ENCODE results near the gene ZDHHC11.
"Not testable (repeated sequence)": the region's sequence is repeated elsewhere in the genome, so short reads cannot be mapped to it uniquely, and the experiment has no call there.

Gene ZDHHC11

GRCh38 chr5:850511-851006 is at the start of gene ZDHHC11:
Gene ZDHHC11 (minus strand): TSS chr5:850986. CDS start chr5:850602, 384 bp downstream.
- no peak for DNase-seq

GRCh38 chr5:893711-894110 is 42.9 kb upstream of the ZDHHC11 start:
- no peak for DNase-seq

- DNase-seq, result no peak
These were observed 42.3 kb upstream of the ZDHHC11 start for GRCh38 chr5:893137-893506.

- DNase-seq, result peak; percentile 88
These were observed 41.8 kb upstream of the ZDHHC11 start, which contains the start of the genes BRD9 and TRIP13 for GRCh38 chr5:892394-893136. Gene BRD9 (minus strand): TSS chr5:892801. CDS start chr5:892657, 144 bp downstream. Gene TRIP13 (plus strand): TSS chr5:892884. CDS start chr5:892999, 115 bp downstream.

GRCh38 chr5:891837-892393 is 41.1 kb upstream of the ZDHHC11 start:
- no peak for DNase-seq

- no peak for DNase-seq
These were observed 40.5 kb upstream of the ZDHHC11 start for GRCh38 chr5:891117-891836.

- DNase-seq, result no peak
These were observed 38.4 kb upstream of the ZDHHC11 start for GRCh38 chr5:889075-889710.

GRCh38 chr5:888638-889035 is 37.9 kb upstream of the ZDHHC11 start:
- no peak for DNase-seq

GRCh38 chr5:887947-888637 is 37.3 kb upstream of the ZDHHC11 start:
- DNase-seq, result no peak

GRCh38 chr5:886716-887325 is 36.0 kb upstream of the ZDHHC11 start:
- no peak for DNase-seq

- no peak for DNase-seq
These were observed 35.2 kb upstream of the ZDHHC11 start for GRCh38 chr5:886036-886435.

- no peak for DNase-seq
These were observed 34.7 kb upstream of the ZDHHC11 start for GRCh38 chr5:885529-885928.

- DNase-seq, result no peak
These were observed 34.3 kb upstream of the ZDHHC11 start for GRCh38 chr5:885127-885442.

- DNase-seq, result no peak
These were observed 33.8 kb upstream of the ZDHHC11 start for GRCh38 chr5:884345-885126.

GRCh38 chr5:883475-884181 is 32.8 kb upstream of the ZDHHC11 start:
- DNase-seq, result no peak

- DNase-seq, result no peak
These were observed 31.7 kb upstream of the ZDHHC11 start for GRCh38 chr5:882253-883183.

- no peak for DNase-seq
These were observed 30.8 kb upstream of the ZDHHC11 start for GRCh38 chr5:881551-881935.

GRCh38 chr5:880816-881550 is 30.2 kb upstream of the ZDHHC11 start:
- DNase-seq, result no peak

GRCh38 chr5:878677-879076 is 27.9 kb upstream of the ZDHHC11 start:
- DNase-seq, result not testable (repeated sequence)

All from activated naive CD4-positive, alpha-beta T cell treated with anti-CD3 and anti-CD28 coated beads, Interleukin-2, amount 50 U/mL, for 16 hours (primary cell).